ENCODE data around the gene VPS35L.

GRCh38 chr16:19523559-19524355, 31.7 kb upstream of the VPS35L start, which contains the start of gene CCP110:
- TF ChIP-seq CTCF (IDR thresholded peaks at IDR 0.05; ENCODE audit: insufficient read depth, low read depth, low read length): no peak
- TF ChIP-seq EZH2 (IDR thresholded peaks at IDR 0.05; ENCODE audit: insufficient read depth, low read length): no peak

Measured in astrocyte (in vitro differentiated cells and primary cell).